Effector memory CD4-positive, alpha-beta T cell (primary cell): ENCODE results near the gene ADAMTSL1.

ENCODE experiments used
- DNase-seq, 3 donors: peaks; one replicate each; pipeline ENCODE4 v3.0.0-alpha.2; 2020
- H3K27ac ChIP-seq: 2 replicates; pipeline ENCODE4 v1.7.0; 2013; ENCODE audit warnings: mild to moderate bottlenecking, low read length, moderate library complexity; ENCODE audit not compliant: insufficient read depth, poor library complexity, severe bottlenecking
- H3K27me3 ChIP-seq: replicated peaks from 2 replicates; pipeline ENCODE4 v1.7.0; 2013; ENCODE audit warnings: mild to moderate bottlenecking, low read length; ENCODE audit not compliant: insufficient read depth, control insufficient read depth, poor library complexity, severe bottlenecking
- H3K36me3 ChIP-seq: 2 replicates; pipeline ENCODE4 v1.7.0; 2013; ENCODE audit warnings: mild to moderate bottlenecking, low read length, moderate library complexity; ENCODE audit not compliant: control insufficient read depth, insufficient read depth
- H3K4me1 ChIP-seq: 2 replicates; pipeline ENCODE4 v1.7.0; 2013; ENCODE audit warnings: low read length, mild to moderate bottlenecking; ENCODE audit not compliant: control insufficient read depth, insufficient read depth, poor library complexity, severe bottlenecking
- H3K4me3 ChIP-seq: 2 replicates; pipeline ENCODE4 v1.7.0; 2013; ENCODE audit warnings: low read length, low read depth, mild to moderate bottlenecking; ENCODE audit not compliant: insufficient read depth, poor library complexity, severe bottlenecking
- H3K9me3 ChIP-seq: 2 replicates; pipeline ENCODE4 v1.7.0; 2013; ENCODE audit warnings: mild to moderate bottlenecking, low read length, moderate library complexity; ENCODE audit not compliant: control insufficient read depth

The ADAMTSL1 gene

DNA sequence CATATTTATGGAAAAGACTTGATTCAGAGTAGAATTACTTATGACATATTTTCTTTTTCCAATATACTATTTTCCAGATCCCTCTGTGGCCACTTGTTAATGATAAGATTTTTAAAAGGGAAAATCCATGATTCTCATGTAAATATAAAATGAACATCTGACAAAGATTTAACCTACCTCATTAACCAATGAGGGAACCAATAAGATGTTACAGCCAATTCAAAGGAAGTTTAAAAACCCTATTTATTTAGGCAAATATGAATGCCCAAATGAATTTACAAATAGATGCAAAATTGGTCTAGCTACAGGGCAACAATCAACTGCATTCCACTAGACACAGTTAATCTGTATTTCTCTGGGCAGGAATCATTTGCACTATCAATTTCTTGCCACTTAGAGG is 226.8 kb downstream of the ADAMTSL1 start:
- Histone ChIP-seq H3K4me1 (no peaks in the 10 kb centered on the region), H3K27me3 (no peaks in the 10 kb centered on the region), H3K9me3 (no peaks in the 10 kb centered on the region), H3K4me3 (no peak overlapping the region), H3K36me3 (no peaks in the 10 kb centered on the region), H3K27ac (no peak overlapping the region)
- no peak for DNase-seq

DNA sequence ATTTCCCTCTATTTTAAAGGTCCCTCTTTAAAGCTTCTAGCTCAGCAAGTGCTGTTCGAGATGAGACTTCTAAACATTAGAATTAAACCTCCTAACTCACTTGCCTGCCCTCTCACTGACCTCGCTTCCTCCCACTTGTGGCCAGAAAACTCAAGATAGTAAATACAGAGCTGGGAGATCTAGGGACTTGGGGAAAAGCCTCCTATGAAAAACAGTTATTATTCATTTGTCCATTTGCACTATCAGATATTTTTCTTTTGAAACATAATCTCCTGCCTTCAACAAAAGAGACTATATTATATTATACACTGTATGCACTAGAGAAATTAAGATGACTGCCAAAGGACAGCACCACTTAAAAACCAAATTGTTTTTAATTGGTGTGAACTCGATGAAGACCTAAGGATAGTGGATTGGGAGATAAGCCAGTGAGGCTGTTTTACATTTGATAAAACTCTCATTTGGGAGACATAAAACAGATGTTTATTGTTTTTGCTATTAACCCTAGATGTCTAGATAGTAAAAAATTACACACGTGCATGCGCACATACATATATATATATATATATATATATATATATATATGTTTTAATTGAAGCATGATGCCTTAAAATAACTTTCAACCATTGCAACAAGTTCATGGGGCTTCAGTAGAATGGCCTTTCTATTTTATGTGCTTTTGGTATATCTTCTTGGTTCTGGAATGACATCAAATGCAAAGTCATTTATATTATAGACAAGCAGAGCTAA is 229.4 kb downstream of the ADAMTSL1 start:
- Histone ChIP-seq H3K9me3 (no peaks in the 10 kb centered on the region), H3K27ac (no peak overlapping the region), H3K4me3 (no peak overlapping the region), H3K36me3 (no peaks in the 10 kb centered on the region), H3K27me3 (no peaks in the 10 kb centered on the region), H3K4me1 (no peaks in the 10 kb centered on the region)
- DNase-seq, result no peak

DNA sequence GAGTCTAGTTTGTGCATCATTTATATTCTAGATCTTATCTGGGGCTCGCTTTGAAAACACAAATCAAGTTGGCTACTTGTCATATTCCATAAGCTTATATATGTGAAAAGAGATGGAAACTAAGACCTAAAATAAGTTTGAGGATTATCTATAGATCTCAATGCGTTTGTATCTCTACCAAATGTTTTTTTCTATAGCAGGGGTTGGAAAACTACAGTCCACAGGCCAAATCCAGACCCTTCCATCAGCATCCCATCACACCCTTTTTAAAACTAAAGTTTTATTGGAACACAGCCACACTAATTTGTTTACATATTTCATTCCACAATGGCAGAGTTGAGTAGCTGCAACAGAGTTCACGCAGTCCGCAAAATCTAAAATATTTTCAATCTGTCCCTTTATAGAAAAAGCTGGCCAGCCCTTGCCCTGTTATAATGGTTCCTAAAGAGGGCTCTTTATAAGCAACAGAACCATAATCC is 230.0 kb downstream of the ADAMTSL1 start:
- Histone ChIP-seq H3K27me3 (no peaks in the 10 kb centered on the region), H3K36me3 (no peaks in the 10 kb centered on the region), H3K4me1 (no peaks in the 10 kb centered on the region), H3K9me3 (no peaks in the 10 kb centered on the region), H3K27ac (no peak overlapping the region), H3K4me3 (no peak overlapping the region)
- DNase-seq, result no peak

DNA sequence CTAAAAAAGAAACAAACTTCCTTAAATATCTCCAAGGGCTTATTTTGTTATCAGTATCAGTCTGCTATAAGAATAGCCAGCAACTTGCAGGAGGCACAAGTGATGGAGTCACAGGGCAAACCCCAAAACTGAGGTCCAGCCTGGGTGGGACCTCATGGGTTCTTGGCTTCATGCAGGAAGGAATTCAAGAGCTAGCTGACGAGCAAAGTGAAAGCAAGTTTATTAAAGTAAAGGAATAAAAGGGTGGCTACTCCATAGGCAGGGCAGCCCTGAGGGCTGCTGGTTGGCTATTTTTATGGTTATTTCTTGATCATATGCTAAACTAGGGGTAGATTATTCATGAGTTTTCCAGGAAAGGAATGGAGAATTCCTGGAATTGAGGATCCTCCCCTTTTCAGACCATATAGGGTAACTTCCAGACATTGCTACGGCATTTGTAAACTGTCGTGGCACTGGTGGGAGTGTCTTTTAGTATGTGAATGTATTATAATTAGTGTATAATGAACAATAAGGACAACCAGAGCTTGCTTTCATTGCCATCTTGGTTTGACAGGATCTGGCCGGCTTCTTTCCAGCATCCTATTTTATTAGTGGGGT is 231.9 kb downstream of the ADAMTSL1 start:
- H3K4me1 ChIP-seq, result no peaks in the 10 kb centered on the region
- H3K4me3 ChIP-seq, result no peak overlapping the region
- no peak overlapping the region for H3K27ac ChIP-seq
- H3K27me3 ChIP-seq, result no peaks in the 10 kb centered on the region
- H3K9me3 ChIP-seq, result no peaks in the 10 kb centered on the region
- DNase-seq, result no peak
- H3K36me3 ChIP-seq, result no peaks in the 10 kb centered on the region

GRCh38 chr9:18706648-18707047 is 232.7 kb downstream of the ADAMTSL1 start:
- no peak for DNase-seq
- no peaks in the 10 kb centered on the region for H3K36me3 ChIP-seq
- no peaks in the 10 kb centered on the region for H3K9me3 ChIP-seq
- no peak overlapping the region for H3K27ac ChIP-seq
- H3K4me3 ChIP-seq, result no peak overlapping the region
- H3K27me3 ChIP-seq, result no peaks in the 10 kb centered on the region
- H3K4me1 ChIP-seq, result no peaks in the 10 kb centered on the region

DNA sequence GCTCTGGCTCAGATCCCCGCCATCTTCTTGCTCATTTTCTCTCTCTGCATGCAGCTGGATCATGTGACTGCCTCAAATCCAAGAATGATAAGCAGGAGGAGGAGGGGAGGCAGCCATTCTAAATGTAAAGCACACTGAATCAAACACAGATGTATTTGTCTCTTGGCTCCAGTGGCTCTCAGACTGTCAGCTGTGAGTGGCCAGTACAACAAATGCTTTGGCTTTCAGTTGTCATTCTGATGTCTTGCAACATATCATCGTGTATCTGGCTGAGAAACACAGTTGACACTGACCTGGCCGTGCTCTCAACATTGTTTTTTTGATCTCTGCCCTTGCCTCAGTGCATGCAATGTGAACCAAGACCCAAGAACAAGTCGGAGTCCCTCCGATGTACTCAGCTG is 233.1 kb downstream of the ADAMTSL1 start:
- no peaks in the 10 kb centered on the region for H3K9me3 ChIP-seq
- H3K36me3 ChIP-seq, result no peaks in the 10 kb centered on the region
- no peaks in the 10 kb centered on the region for H3K27me3 ChIP-seq
- no peaks in the 10 kb centered on the region for H3K4me1 ChIP-seq
- no peak for DNase-seq
- no peak overlapping the region for H3K4me3 ChIP-seq
- no peak overlapping the region for H3K27ac ChIP-seq

- Histone ChIP-seq H3K27ac (no peak overlapping the region), H3K9me3 (no peaks in the 10 kb centered on the region), H3K27me3 (no peaks in the 10 kb centered on the region), H3K4me1 (no peaks in the 10 kb centered on the region), H3K36me3 (no peaks in the 10 kb centered on the region), H3K4me3 (no peak overlapping the region)
- no peak for DNase-seq
Observed at GRCh38 chr9:18707489-18708205, 233.7 kb downstream of the ADAMTSL1 start.

- no peak overlapping the region for H3K4me3 ChIP-seq
- no peaks in the 10 kb centered on the region for H3K27me3 ChIP-seq
- DNase-seq, result no peak
- H3K27ac ChIP-seq, result no peak overlapping the region
- no peaks in the 10 kb centered on the region for H3K36me3 ChIP-seq
- no peaks in the 10 kb centered on the region for H3K9me3 ChIP-seq
- H3K4me1 ChIP-seq, result no peaks in the 10 kb centered on the region
Observed at GRCh38 chr9:18708429-18708828, 234.5 kb downstream of the ADAMTSL1 start.

- Histone ChIP-seq H3K9me3 (no peaks in the 10 kb centered on the region), H3K27ac (no peak overlapping the region), H3K4me1 (no peaks in the 10 kb centered on the region), H3K4me3 (no peak overlapping the region), H3K36me3 (no peaks in the 10 kb centered on the region), H3K27me3 (no peaks in the 10 kb centered on the region)
- DNase-seq, result no peak
Observed at GRCh38 chr9:18710065-18710464, 236.1 kb downstream of the ADAMTSL1 start.

GRCh38 chr9:18717759-18718158 is 243.8 kb downstream of the ADAMTSL1 start:
- Histone ChIP-seq H3K4me3 (no peak overlapping the region), H3K27ac (no peak overlapping the region), H3K9me3 (no peaks in the 10 kb centered on the region), H3K36me3 (no peaks in the 10 kb centered on the region), H3K4me1 (no peaks in the 10 kb centered on the region), H3K27me3 (no peaks in the 10 kb centered on the region)
- no peak for DNase-seq
